ENCODE measurements around the gene MMEL1.
"Not testable (repeated sequence)": the region's sequence is repeated elsewhere in the genome, so short reads cannot be mapped to it uniquely, and the experiment has no call there.

MMEL1 gene, protein sequence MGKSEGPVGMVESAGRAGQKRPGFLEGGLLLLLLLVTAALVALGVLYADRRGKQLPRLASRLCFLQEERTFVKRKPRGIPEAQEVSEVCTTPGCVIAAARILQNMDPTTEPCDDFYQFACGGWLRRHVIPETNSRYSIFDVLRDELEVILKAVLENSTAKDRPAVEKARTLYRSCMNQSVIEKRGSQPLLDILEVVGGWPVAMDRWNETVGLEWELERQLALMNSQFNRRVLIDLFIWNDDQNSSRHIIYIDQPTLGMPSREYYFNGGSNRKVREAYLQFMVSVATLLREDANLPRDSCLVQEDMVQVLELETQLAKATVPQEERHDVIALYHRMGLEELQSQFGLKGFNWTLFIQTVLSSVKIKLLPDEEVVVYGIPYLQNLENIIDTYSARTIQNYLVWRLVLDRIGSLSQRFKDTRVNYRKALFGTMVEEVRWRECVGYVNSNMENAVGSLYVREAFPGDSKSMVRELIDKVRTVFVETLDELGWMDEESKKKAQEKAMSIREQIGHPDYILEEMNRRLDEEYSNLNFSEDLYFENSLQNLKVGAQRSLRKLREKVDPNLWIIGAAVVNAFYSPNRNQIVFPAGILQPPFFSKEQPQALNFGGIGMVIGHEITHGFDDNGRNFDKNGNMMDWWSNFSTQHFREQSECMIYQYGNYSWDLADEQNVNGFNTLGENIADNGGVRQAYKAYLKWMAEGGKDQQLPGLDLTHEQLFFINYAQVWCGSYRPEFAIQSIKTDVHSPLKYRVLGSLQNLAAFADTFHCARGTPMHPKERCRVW

DNA sequence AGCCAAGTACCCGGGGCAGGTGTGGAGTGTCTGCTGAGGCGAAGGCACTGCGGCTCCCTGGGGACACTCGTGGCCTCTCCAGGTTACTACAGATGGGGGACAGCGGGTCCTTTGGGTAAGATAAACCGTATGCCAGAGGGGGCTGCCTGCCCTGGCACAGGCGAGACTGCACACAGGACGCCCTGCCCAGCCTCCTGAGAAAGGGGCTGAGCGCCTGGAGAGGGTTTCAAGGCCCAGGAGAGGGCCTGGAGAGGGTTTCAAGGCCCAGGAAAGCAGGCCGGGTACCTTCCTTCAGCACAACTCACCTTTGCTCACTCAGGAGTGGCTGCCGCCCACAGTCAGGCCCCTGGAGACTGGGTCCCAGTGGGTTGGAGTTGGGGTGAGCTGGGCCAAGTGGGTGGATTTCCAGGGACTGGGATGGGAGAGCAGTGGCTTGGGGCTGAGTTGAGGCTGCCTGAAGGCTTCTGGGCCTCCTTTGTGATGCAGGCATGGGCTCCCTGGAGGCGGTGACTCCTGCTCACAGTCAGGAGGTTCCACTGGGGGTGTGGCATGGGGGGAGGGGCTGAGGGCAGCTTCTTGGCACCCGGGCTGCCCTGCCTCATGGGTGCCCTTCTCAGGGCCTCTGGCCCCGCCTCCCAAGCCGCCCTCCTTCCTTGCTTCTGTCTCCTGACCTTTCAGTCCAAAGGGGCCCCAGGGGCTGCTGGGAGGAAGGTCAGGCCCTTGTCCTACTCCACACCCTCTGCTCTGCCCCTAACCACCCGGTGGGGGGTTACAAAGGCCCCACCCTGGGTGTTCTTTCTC is at the start of gene MMEL1:
Gene MMEL1 (minus strand): TSS at position 456 of the 801 bp plus-strand sequence. CDS start 3,532 bp downstream, outside the sequence.
- Mint-ChIP-seq H3K27me3 (peaks cover 23% of the 10 kb centered on the region), H3K4me1 (peaks cover 3% of the 10 kb centered on the region), H3K4me3 (no peak within 1 kb of the TSS), H3K36me3 (ENCODE audit: low read depth) (no peaks in the 10 kb centered on the region), H3K27ac (no peak within 1 kb of the TSS), H3K9me3 (peaks cover 13% of the 10 kb centered on the region)
- DNase-seq (peak; percentile 32), ATAC-seq (peak; percentile 51)

DNA sequence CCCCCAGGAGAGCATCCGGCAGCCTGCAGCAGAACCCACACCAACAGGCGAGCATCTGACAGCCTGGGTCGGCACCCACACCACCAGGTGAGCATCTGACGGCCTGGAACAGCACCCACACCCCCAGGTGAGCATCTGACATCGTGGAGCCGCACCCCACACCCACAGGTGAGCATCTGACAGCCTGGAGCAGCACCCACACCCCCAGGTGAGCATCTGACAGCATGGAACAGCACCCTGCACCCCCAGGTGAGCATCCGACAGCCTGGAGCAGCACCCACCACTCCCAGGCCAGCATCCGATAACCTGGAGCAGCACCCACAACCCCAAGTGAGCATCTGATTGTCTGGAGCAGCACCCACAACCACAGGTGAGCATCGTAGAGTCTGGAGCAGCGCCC is 43.9 kb upstream of the MMEL1 start:
- H3K4me1 Mint-ChIP-seq; H3K27ac Mint-ChIP-seq; H3K4me3 Mint-ChIP-seq; DNase-seq; H3K36me3 Mint-ChIP-seq (ENCODE audit: low read depth); H3K27me3 Mint-ChIP-seq; H3K9me3 Mint-ChIP-seq; ATAC-seq: not testable (repeated sequence)

DNA sequence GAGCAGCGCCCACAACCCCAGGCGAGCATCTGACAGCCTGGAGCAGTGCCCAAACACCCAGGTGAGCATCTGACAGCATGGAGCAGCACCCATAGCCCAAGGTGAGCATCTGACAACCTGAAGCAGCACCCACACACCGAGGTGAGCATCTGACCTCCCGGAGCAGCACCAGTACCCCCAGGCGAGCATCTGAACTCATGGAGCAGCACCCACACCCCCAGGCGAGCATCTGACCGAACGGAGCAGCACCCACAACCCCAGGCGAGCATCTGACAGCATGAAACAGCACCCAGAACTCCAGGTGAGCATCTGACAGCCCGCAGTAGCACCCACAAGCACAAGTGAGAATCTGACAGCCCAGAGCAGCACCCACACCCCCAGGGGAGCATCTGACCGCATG is 38.8 kb upstream of the MMEL1 start:
- H3K36me3 Mint-ChIP-seq (ENCODE audit: low read depth); ATAC-seq; H3K4me1 Mint-ChIP-seq; DNase-seq; H3K4me3 Mint-ChIP-seq; H3K27ac Mint-ChIP-seq; H3K9me3 Mint-ChIP-seq; H3K27me3 Mint-ChIP-seq: not testable (repeated sequence)

DNA sequence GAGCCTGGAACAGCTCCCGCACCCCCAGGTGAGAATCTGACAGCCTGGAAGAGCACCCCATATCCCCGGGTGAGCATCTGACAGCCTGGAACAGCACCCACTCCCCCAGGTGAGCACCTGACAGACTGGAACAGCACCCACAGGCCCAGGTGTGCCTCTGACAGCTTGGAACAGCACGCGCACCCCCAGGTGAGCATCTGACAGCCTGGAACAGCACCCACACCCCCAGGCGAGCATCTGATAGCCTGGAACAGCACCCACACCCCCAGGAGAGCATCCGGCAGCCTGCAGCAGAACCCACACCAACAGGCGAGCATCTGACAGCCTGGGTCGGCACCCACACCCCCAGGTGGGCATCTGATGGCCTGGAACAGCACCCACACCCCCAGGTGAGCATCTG is 27.0 kb upstream of the MMEL1 start:
- H3K36me3 Mint-ChIP-seq (ENCODE audit: low read depth); ATAC-seq; H3K9me3 Mint-ChIP-seq; DNase-seq; H3K4me1 Mint-ChIP-seq; H3K4me3 Mint-ChIP-seq; H3K27me3 Mint-ChIP-seq; H3K27ac Mint-ChIP-seq: not testable (repeated sequence)

DNA sequence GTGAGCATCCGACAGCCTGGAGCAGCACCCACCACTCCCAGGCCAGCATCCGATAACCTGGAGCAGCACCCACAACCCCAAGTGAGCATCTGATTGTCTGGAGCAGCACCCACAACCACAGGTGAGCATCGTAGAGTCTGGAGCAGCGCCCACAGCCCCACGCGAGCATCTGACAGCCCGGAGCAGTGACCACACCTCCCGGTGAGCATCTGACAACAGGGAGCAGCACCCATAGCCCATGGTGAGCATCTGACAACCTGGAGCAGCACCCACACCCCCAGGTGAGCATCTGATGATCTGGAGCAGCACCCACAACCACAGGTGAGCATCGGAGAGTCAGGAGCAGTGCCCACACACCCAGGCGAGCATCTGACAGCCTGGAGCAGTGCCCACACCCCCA is 25.1 kb upstream of the MMEL1 start:
- not testable (repeated sequence) for ATAC-seq; H3K4me3 Mint-ChIP-seq; DNase-seq; H3K36me3 Mint-ChIP-seq (ENCODE audit: low read depth); H3K27ac Mint-ChIP-seq; H3K9me3 Mint-ChIP-seq; H3K4me1 Mint-ChIP-seq
- peaks cover 28% of the 10 kb centered on the region for H3K27me3 Mint-ChIP-seq

DNA sequence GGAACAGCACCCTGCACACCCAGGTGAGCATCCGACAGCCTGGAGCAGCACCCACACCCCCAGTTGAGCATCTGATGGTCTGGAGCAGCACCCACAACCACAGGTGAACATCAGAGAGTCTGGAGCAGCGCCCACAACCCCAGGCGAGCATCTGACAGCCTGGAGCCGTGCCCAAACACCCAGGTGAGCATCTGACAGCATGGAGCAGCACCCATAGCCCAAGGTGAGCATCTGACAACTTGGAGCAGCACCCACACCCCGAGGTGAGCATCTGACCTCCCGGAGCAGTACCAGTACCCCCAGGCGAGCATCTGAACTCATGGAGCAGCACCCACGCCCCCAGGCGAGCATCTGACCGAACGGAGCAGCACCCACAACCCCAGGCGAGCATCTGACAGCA is 24.3 kb upstream of the MMEL1 start:
- not testable (repeated sequence) for H3K9me3 Mint-ChIP-seq; H3K36me3 Mint-ChIP-seq (ENCODE audit: low read depth); DNase-seq; H3K4me3 Mint-ChIP-seq; H3K27ac Mint-ChIP-seq; H3K4me1 Mint-ChIP-seq; ATAC-seq
- H3K27me3 Mint-ChIP-seq, result peaks cover 35% of the 10 kb centered on the region

DNA sequence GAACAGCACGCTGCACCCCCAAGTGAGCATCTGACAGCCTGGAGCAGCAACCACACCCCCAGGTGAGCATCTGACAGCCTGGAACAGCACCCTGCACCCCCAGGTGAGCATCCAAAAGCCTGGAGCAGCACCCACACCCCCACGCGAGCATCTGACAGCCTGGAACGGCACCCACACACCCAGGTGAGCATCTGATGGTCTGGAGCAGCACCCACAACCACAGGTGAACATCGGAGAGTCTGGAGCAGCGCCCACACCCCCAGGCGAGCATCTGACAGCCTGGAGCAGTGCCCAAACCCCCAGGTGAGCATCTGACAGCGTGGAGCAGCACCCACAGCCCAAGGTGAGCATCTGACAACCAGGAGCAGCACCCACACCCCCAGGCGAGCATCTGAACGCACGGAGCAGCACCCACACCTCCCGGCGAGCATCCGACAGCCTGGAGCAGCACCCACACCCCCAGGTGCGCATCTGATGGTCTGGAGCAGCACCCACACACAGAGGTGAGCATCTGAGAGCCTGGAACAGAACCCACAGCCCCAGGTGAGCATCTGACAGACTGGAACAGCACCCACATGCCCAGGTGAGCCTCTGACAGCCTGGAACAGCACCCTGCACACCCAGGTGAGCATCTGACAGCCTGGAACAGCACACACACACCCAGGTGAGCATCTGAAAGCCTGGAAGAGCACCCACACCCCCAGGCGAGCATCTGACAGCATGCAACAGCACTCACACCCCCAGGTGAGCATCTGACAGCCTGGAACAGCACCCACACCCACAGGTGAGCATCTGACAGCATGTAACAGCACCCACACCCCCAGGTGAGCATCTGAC is 23.0 kb upstream of the MMEL1 start:
- not testable (repeated sequence) for H3K36me3 Mint-ChIP-seq (ENCODE audit: low read depth); ATAC-seq; H3K4me3 Mint-ChIP-seq; H3K4me1 Mint-ChIP-seq; H3K9me3 Mint-ChIP-seq; H3K27ac Mint-ChIP-seq
- peaks cover 36% of the 10 kb centered on the region for H3K27me3 Mint-ChIP-seq
- peak; percentile 4 for DNase-seq

DNA sequence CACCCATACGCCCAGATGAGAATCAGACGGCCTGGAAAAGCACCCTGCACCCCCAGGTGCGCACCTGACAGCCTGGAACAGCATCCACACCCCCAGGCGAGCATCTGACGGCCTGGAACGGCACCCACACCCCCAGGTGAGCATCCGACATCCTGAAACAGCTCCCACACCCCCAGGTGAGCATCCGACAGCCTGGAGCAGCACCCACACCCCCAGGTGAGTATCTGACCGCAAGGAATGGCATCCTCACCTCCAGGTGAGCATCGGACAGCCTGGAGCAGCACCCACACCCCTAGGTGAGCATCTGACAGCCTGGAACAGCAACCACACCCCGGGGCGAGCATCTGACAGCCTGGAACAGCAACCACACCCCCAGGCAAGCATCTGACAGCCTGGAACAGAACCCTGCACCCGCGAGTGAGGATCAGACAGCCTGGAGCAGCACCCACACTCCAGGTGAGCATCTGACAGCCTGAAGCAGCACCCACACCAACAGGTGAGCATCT is 21.7 kb upstream of the MMEL1 start:
- H3K27ac Mint-ChIP-seq, result not testable (repeated sequence)

DNA sequence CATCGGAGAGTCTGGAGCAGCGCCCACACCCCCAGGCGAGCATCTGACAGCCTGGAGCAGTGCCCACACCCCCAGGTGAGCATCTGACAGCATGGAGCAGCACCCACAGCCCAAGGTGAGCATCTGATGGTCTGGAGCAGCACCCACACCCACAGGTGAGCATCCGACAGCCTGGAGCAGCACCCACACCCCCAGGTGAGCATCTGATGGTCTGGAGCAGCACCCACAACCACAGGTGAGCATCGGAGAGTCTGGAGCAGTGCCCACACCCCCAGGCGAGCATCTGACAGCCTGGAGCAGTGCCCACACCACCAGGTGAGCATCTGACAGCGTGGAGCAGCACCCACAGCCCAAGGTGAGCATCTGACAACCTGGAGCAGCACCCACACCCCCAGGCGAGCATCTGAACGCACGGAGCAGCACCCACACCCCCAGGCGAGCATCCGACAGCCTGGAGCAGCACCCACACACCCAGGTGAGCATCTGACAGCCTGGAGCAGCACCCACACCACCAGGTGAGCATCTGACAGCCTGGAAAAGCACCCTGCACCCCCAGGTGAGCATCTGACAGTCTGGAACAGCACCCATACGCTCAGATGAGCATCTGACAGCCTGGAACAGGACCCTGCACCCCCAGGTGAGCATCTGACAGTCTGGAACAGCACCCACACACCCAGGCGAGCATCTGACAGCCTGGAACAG is 21.1 kb upstream of the MMEL1 start:
- H3K9me3 Mint-ChIP-seq; DNase-seq; H3K4me3 Mint-ChIP-seq; H3K27ac Mint-ChIP-seq; H3K36me3 Mint-ChIP-seq (ENCODE audit: low read depth); H3K4me1 Mint-ChIP-seq; ATAC-seq: not testable (repeated sequence)
- H3K27me3 Mint-ChIP-seq, result peaks cover 36% of the 10 kb centered on the region

More for the DNA sequence above, 21.7 kb upstream of the MMEL1 start:
- not testable (repeated sequence) for H3K4me1 Mint-ChIP-seq; H3K36me3 Mint-ChIP-seq (ENCODE audit: low read depth); H3K4me3 Mint-ChIP-seq; ATAC-seq; DNase-seq; H3K9me3 Mint-ChIP-seq
- H3K27me3 Mint-ChIP-seq, result peaks cover 36% of the 10 kb centered on the region

DNA sequence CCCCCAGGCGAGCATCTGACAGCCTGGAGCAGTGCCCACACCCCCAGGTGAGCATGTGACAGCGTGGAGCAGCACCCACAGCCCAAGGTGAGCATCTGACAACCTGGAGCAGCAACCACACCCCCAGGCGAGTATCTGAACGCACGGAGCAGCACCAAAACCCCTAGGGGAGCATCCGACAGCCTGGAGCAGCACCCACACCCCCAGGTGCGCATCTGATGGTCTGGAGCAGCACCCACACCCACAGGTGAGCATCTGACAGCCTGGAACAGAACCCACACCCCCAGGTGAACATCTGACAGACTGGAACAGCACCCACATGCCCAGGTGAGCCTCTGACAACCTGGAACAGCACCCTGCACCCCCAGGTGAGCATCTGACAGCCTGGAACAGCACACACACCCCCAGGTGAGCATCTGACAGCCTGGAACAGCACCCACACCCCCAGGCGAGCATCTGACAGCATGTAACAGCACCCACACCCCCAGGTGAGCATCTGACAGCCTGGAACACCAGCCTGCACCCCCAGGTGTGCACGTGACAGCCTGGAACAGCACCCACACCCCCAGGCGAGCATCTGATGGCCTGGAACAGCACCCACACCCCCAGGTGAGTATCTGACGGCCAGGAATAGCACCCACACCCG is 20.2 kb upstream of the MMEL1 start:
- H3K9me3 Mint-ChIP-seq; H3K27ac Mint-ChIP-seq; H3K4me1 Mint-ChIP-seq; H3K4me3 Mint-ChIP-seq; DNase-seq; ATAC-seq; H3K36me3 Mint-ChIP-seq (ENCODE audit: low read depth): not testable (repeated sequence)
- peaks cover 36% of the 10 kb centered on the region for H3K27me3 Mint-ChIP-seq

DNA sequence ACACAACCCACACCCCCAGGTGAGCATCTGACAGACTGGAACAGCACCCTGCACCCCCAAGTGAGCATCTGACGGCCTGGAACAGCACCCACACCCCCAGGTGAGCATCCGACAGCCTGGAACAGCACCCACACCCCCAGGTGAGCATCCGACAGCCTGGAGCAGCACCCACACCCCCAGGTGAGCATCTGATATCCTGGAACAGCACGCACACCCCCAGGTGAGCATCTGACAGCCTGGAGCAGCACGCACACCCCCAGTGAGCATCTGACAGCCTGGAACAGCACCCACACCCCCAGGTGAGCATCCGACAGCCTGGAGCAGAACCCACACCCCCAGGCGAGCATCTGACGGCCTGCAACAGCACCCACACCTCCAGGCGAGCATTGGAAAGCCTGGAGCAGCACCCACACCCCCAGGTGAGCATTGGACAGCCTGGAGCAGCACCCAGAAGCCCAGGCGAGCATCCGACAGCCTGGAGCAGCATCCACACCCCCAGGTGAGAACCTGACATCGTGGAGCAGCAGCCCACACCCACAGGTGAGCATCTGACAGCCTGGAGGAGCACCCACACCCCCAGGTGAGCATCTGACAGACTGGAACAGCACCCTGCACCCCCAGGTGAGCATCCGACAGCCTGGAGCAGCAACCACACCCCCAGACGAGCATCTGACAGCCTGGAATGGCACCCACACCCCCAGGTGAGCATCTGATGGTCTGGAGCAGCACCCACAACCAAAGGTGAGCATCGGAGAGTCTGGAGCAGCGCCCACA is 19.5 kb upstream of the MMEL1 start:
- not testable (repeated sequence) for H3K4me3 Mint-ChIP-seq; H3K36me3 Mint-ChIP-seq (ENCODE audit: low read depth)

DNA sequence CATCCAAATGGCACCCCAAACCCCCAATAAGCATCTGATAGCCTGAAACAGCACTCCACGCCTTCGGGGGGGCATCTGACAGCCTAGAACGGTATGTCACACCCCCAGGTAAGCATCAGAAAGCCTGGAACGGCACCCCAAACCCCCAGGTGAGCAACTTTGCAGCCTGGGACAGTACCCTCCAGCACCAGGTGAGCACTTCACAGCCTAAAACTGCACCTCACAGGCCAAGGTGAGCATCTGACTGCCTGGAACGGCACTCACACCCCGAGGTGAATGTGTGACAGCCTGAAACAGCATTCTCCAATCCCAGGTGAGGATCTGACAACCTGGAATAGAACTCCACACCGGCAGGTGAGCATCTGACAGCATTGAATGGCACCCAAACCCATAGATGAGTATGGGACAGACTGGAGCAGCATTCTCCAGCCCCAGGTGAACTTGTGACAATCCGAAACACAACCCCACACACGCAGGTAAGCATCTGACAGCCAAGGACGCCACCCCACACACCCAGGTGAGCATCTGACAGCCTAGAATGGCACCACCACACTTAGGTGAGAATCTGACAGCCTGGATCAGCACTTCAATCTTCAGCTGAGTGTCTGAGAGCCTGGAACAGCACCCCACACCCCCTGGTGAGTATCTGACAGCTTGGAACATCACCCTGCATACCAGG is 18.3 kb upstream of the MMEL1 start:
- Mint-ChIP-seq H3K9me3 (peaks cover 15% of the 10 kb centered on the region), H3K27ac (no peak overlapping the region)

More for the DNA sequence above, 19.5 kb upstream of the MMEL1 start:
- ATAC-seq, H3K4me1 Mint-ChIP-seq, H3K27ac Mint-ChIP-seq, DNase-seq, H3K9me3 Mint-ChIP-seq: not testable (repeated sequence)
- peaks cover 36% of the 10 kb centered on the region for H3K27me3 Mint-ChIP-seq

More for the DNA sequence above, 18.3 kb upstream of the MMEL1 start:
- Mint-ChIP-seq H3K4me1 (no peaks in the 10 kb centered on the region), H3K36me3 (ENCODE audit: low read depth) (peaks cover 4% of the 10 kb centered on the region), H3K27me3 (peaks cover 36% of the 10 kb centered on the region), H3K4me3 (no peak overlapping the region)
- ATAC-seq, result no peak
- no peak for DNase-seq

All from activated naive CD8-positive, alpha-beta T cell treated with anti-CD3 and anti-CD28 coated beads, Interleukin-2, amount 50 U/mL, for 24 hours (primary cell).